GM12878 (cell line): ENCODE data around the gene CELF2. TPM values are rescaled to one million over a fixed set of nuclear protein-coding genes. Genes with fewer than 3 reads are reported as not detected.

ENCODE experiments used
- ATAC-seq: fragments of 200-7000 bp; cut with Tn5 transposase; 3 replicates; pipeline ENCODE4 v1.9.1; 2020; ENCODE audit warnings: mild to moderate bottlenecking, moderate library complexity
- BruUV-seq: library from RNA; stranded (reverse); fragments of 400-500 nt; replicated peaks from 2 replicates; lab custom pipeline; 2021; lab: Mats Ljungman, UMichigan
- CTCF ChIA-PET: fragments of 300-600 bp; sonication (Branson Sonifier 250); formaldehyde crosslinking; extraction: SDS; loops from one replicate; lab custom pipeline; 2021; ENCODE audit warnings: inconsistent platforms; lab: Yijun Ruan, JAX
- POLR2A ChIA-PET: fragments of 350-600 bp; formaldehyde crosslinking; extraction: SDS; loops from one replicate; lab custom pipeline; 2021; ENCODE audit warnings: inconsistent platforms; lab: Charles Lee
- RAD21 ChIA-PET: fragments of 300-600 bp; sonication (Branson Sonifier 250); formaldehyde crosslinking; loops from one replicate; lab custom pipeline; 2023; ENCODE audit warnings: antibody characterized with exemption; ENCODE audit not compliant: unreplicated experiment; lab: Charles Lee
- SMC1A ChIA-PET: fragments of 300-600 bp; sonication (Branson Sonifier 250); formaldehyde crosslinking; loops from one replicate; lab custom pipeline; 2023; ENCODE audit not compliant: unreplicated experiment, uncharacterized antibody; lab: Charles Lee
- DNase-seq: peaks from one replicate; pipeline ENCODE4 v3.0.0-alpha.2; 2011; ENCODE audit warnings: low read depth, low spot score
- FAIRE-seq: peaks from 3 replicates; lab custom pipeline; 2011; peaks lifted over from hg19 to GRCh38; lab: Jason Lieb, UNC
- H2AFZ ChIP-seq: 2 replicates; pipeline ENCODE4 v1.6.0; 2011; ENCODE audit warnings: low read depth, low read length, control low read depth; ENCODE audit not compliant: control insufficient read depth
- H3K27ac ChIP-seq: 2 replicates; pipeline ENCODE4 v1.5.1; 2011; ENCODE audit warnings: control low read depth; ENCODE audit not compliant: control insufficient read depth, insufficient read depth
- H3K27me3 ChIP-seq, 2 experiments: replicated peaks in 1 of 2; 2 replicates each; pipeline versions ENCODE4 v1.6.0 to v1.6.1; 2011; ENCODE audit warnings: low read length in 1 of 2; ENCODE audit not compliant: control insufficient read depth in 2 of 2, insufficient read depth in 2 of 2
- H3K36me3 ChIP-seq, 2 experiments: 2 replicates each; pipeline ENCODE4 v1.5.1; 2011; ENCODE audit warnings: low read length in 1 of 2; ENCODE audit not compliant: control insufficient read depth in 2 of 2, insufficient read depth in 2 of 2
- H3K4me1 ChIP-seq: 2 replicates; pipeline ENCODE4 v1.6.1; 2011; ENCODE audit warnings: mild to moderate bottlenecking, low read length, moderate library complexity, mixed read lengths; ENCODE audit not compliant: control insufficient read depth, insufficient read depth
- H3K4me2 ChIP-seq: 2 replicates; pipeline ENCODE4 v1.6.0; 2011; ENCODE audit warnings: control low read depth; ENCODE audit not compliant: control insufficient read depth, insufficient read depth
- H3K4me3 ChIP-seq: fragments of 200-600 bp; sonication (generic); 2 replicates; pipeline ENCODE4 v1.5.1; 2016
- H3K79me2 ChIP-seq: 2 replicates; pipeline ENCODE4 v1.6.0; 2011; ENCODE audit warnings: low read length; ENCODE audit not compliant: control insufficient read depth, insufficient read depth
- H3K9ac ChIP-seq: 2 replicates; pipeline ENCODE4 v1.8.0; 2011; ENCODE audit warnings: low read length, control low read depth, mixed read lengths; ENCODE audit not compliant: control insufficient read depth, insufficient read depth
- H3K9me3 ChIP-seq: replicated peaks from 3 replicates; pipeline ENCODE4 v1.5.1; 2011; ENCODE audit warnings: mild to moderate bottlenecking, low read length; ENCODE audit not compliant: control insufficient read depth, insufficient read depth
- H4K20me1 ChIP-seq: 2 replicates; pipeline ENCODE4 v1.6.0; 2011; ENCODE audit not compliant: control insufficient read depth, insufficient read depth
- PKNOX1 ChIP-seq: fragments of 450-650 bp; IDR thresholded peaks from 2 replicates; pipeline ENCODE4 v1.6.1; 2016; ENCODE audit warnings: mild to moderate bottlenecking
- RCOR1 ChIP-seq: conservative IDR thresholded peaks from 2 replicates; pipeline ENCODE4 v1.6.1; 2012; ENCODE audit warnings: low read depth, low read length, improper control_type of control experiment
- ZNF384 ChIP-seq: IDR thresholded peaks from 2 replicates; pipeline ENCODE4 v1.6.1; 2012; ENCODE audit warnings: low read depth, mild to moderate bottlenecking, low read length, improper control_type of control experiment, borderline replicate concordance
- WGBS: methylation state at CpG from one replicate; pipeline ENCODE4 v1.1.6; 2016; ENCODE audit warnings: low lambda C conversion rate; ENCODE audit not compliant: insufficient replicate concordance, insufficient coverage; ENCODE audit errors: missing lambda C conversion rate; 5-methylcytosine and 5-hydroxymethylcytosine counted together
- in situ Hi-C: fragments of 300-500 bp; cut with MboI; formaldehyde crosslinking; loops from 9 replicates; pipeline ENCODE4 v1.14.3; 2018; ENCODE audit warnings: mixed read lengths
- intact Hi-C: fragments of 100-400 bp; cut with micrococcal nuclease; formaldehyde crosslinking; loops from one replicate; pipeline ENCODE4 v1.14.2; 2022; ENCODE audit not compliant: unreplicated experiment
- polyA plus RNA-seq, 11 experiments: library from polyadenylated mRNA; depleted of rRNA in 4 of 11; unstranded in 6 of 11; stranded (reverse) in 5 of 11; fragments of >200 nt; fragmentation: Nextera tagmentation in 4 of 11; fragmentation: Illumina TruSeq in 1 of 11; extraction: Ambion mirVana in 4 of 11; extraction: Trizol in 1 of 11; gene quantifications; 1 replicate in 1 of 11; 2 replicates in 10 of 11; pipeline versions ENCODE4 v1.2.1 to v1.2.3, GENCODE V29; 2011 to 2016; ENCODE audit warnings: inconsistent platforms in 2 of 11, missing spikeins in 2 of 11, low read depth in 1 of 11
- total RNA-seq, 4 experiments: library from RNA; depleted of rRNA in 3 of 4; stranded (reverse); fragments of >200 nt in 3 of 4; fragmentation: Illumina TruSeq in 1 of 4; extraction: Trizol in 1 of 4; gene quantifications; 2 replicates each; pipeline versions ENCODE4 v1.2.1 to v1.2.3, GENCODE V29; 2013 to 2021

CELF2 gene
- total and polyA plus RNA-seq, 10 of the 15 experiments (the other 5 are each of a cell fraction or from before 2014, with no cell fraction given): 20.8 to 129 (median 86.3) TPM

- no peaks in the 10 kb centered on the region for H4K20me1 ChIP-seq
- in situ Hi-C loops (loop anchor here (25.0 kb wide), 1 partner anchor 1650 kb away; no protein-coding TSS in a partner anchor), intact Hi-C loops (no loop called here)
- no peak for TF ChIP-seq RCOR1
- TF ChIP-seq ZNF384: peak; percentile 55
- peak; percentile 61 for TF ChIP-seq PKNOX1
- FAIRE-seq (no peak), ATAC-seq (no peak), DNase-seq (no peak)
- CTCF ChIA-PET: interaction anchor here (1.0 to 6.4 kb wide), 4 partner anchors 8 to 149 kb away, joined by 3 to 26 read pairs (median 3); no protein-coding TSS in a partner anchor
- POLR2A ChIA-PET: interaction anchor here (0.6 to 2.1 kb wide), 5 partner anchors 20 to 160 kb away, joined by 3 to 6 read pairs (median 4); no protein-coding TSS in a partner anchor
- peak overlapping the region; percentile 11 for H3K27ac ChIP-seq
- H3K36me3 ChIP-seq: peaks cover 26 to 34% of the 10 kb centered on the region in 2 experiments
- no peak overlapping the region for H3K4me2 ChIP-seq
- H3K4me3 ChIP-seq: no peak overlapping the region
- H3K9me3 ChIP-seq: no peaks in the 10 kb centered on the region
- SMC1A ChIA-PET: interaction anchor here (0.6 to 3.2 kb wide), 11 partner anchors 8 to 99 kb away, joined by 3 to 10 read pairs (median 5); no protein-coding TSS in a partner anchor
- H3K79me2 ChIP-seq: peaks cover 30% of the 10 kb centered on the region
- RAD21 ChIA-PET: interaction anchor here (1.0 to 6.2 kb wide), 7 partner anchors 9 to 150 kb away, joined by 3 to 30 read pairs (median 4); no protein-coding TSS in a partner anchor
- H3K27me3 ChIP-seq: no peaks in the 10 kb centered on the region
- H3K9ac ChIP-seq: no peak overlapping the region
- whole genome bisulfite sequencing: 93% methylated on average over 5 of the region's 5 CpGs
- no peak overlapping the region for H2AFZ ChIP-seq
- BruUV-seq: no TSS peak
- H3K4me1 ChIP-seq: peaks cover 68% of the 10 kb centered on the region
Measured at GRCh38 chr10:11262494-11263345, 245.0 kb downstream of the CELF2 start.
